ENCODE measurements around the gene DAZL.

The DAZL gene

GRCh38 chr3:16568532-16568931 is 36.7 kb downstream of the DAZL start (continued):
- TF ChIP-seq ZFHX2 (tag by site-specific recombination; conservative IDR thresholded peaks at IDR 0.05) (no peak), SP3 (tag by site-specific recombination; IDR thresholded peaks at IDR 0.05) (no peak), ZNF274 (IDR thresholded peaks at IDR 0.05; ENCODE audit: low read length) (no peak), ZNF274 (tag by site-specific recombination; IDR thresholded peaks at IDR 0.05; ENCODE audit: borderline replicate concordance) (no peak), ZNF660 (tag by site-specific recombination; IDR thresholded peaks at IDR 0.05) (no peak), GLI2 (tag by site-specific recombination; IDR thresholded peaks at IDR 0.05; ENCODE audit: borderline replicate concordance, low read depth) (no peak), ZNF701 (tag by site-specific recombination; IDR thresholded peaks at IDR 0.05) (no peak), ZNF394 (tag by site-specific recombination; IDR thresholded peaks at IDR 0.05; ENCODE audit: borderline replicate concordance) (no peak)

GRCh38 chr3:16568115-16568514 is 37.1 kb downstream of the DAZL start:
- H3K4me3 ChIP-seq (ENCODE audit: low read depth, low read length): no peak overlapping the region
- no peak overlapping the region for H3K27ac ChIP-seq (ENCODE audit: extremely low read depth, low read depth, low read length)
- POLR2A ChIA-PET: no interaction called here
- H3K4me1 ChIP-seq (ENCODE audit: control insufficient read depth, insufficient read depth, low read length): no peaks in the 10 kb centered on the region
- CTCF ChIA-PET: interaction anchor here (0.7 to 1.4 kb wide), 6 partner anchors 8 to 643 kb away, joined by 3 read pairs; no protein-coding TSS in a partner anchor
- peaks cover 2% of the 10 kb centered on the region; the same call in 1 of the 2 replicates for H3K9me3 ChIP-seq (ENCODE audit: control insufficient read depth, insufficient read depth, low read depth, low read length)
- no peak for TF ChIP-seq ZNF266 (tag by site-specific recombination; IDR thresholded peaks at IDR 0.05; ENCODE audit: low read depth)
- no peaks in the 10 kb centered on the region for H3K36me3 ChIP-seq (ENCODE audit: control insufficient read depth in 2 of 2, insufficient read depth in 1 of 2, low read length in 2 of 2)

GRCh38 chr3:16559653-16560365 is 45.4 kb downstream of the DAZL start:
- TF ChIP-seq KLF1 (tag by site-specific recombination; IDR thresholded peaks at IDR 0.05) (peak; percentile 93), HOXA7 (CRISPR knock-in tag; IDR thresholded peaks at IDR 0.05; ENCODE audit: borderline replicate concordance) (no peak)
- no peaks in the 10 kb centered on the region for H3K36me3 ChIP-seq (ENCODE audit: control insufficient read depth in 2 of 2, insufficient read depth in 1 of 2, low read length in 2 of 2)
- ChIA-PET POLR2A (no interaction called here), CTCF (interaction anchor here (0.6 to 1.6 kb wide), 2 partner anchors 48 to 270 kb away, joined by 5 to 7 read pairs; no protein-coding TSS in a partner anchor)
- no peak overlapping the region for H3K27ac ChIP-seq (ENCODE audit: extremely low read depth, low read depth, low read length)
- no peak overlapping the region for H3K4me3 ChIP-seq (ENCODE audit: low read depth, low read length)
- H3K9me3 ChIP-seq (ENCODE audit: control insufficient read depth, insufficient read depth, low read depth, low read length): peaks cover 2% of the 10 kb centered on the region; the same call in 1 of the 2 replicates
- H3K4me1 ChIP-seq (ENCODE audit: control insufficient read depth, insufficient read depth, low read length): no peaks in the 10 kb centered on the region

GRCh38 chr3:16554126-16554525 is 51.1 kb downstream of the DAZL start:
- TF ChIP-seq KLF16 (tag by site-specific recombination; IDR thresholded peaks at IDR 0.05) (no peak), SETDB1 (IDR thresholded peaks at IDR 0.05; ENCODE audit: insufficient read length, low read length) (peak; percentile 24)
- Histone ChIP-seq H3K36me3 (ENCODE audit: control insufficient read depth in 2 of 2, insufficient read depth in 1 of 2, low read length in 2 of 2) (no peaks in the 10 kb centered on the region), H3K4me3 (ENCODE audit: low read depth, low read length) (no peak overlapping the region), H3K9me3 (ENCODE audit: control insufficient read depth, insufficient read depth, low read depth, low read length) (no peaks in the 10 kb centered on the region), H3K27ac (ENCODE audit: extremely low read depth, low read depth, low read length) (no peak overlapping the region), H3K4me1 (ENCODE audit: control insufficient read depth, insufficient read depth, low read length) (no peaks in the 10 kb centered on the region)
- CTCF ChIA-PET: interaction anchor here (0.6 to 3.2 kb wide), 2 partner anchors 42 to 264 kb away, joined by 3 to 14 read pairs; no protein-coding TSS in a partner anchor
- POLR2A ChIA-PET: no interaction called here

GRCh38 chr3:16552757-16553156 is 52.5 kb downstream of the DAZL start:
- POLR2A ChIA-PET: no interaction called here
- TF ChIP-seq ZNF37A (tag by site-specific recombination; IDR thresholded peaks at IDR 0.05): no peak
- peak; percentile 88 for TF ChIP-seq ZNF366 (tag by site-specific recombination; conservative IDR thresholded peaks at IDR 0.05)
- Histone ChIP-seq H3K27ac (ENCODE audit: extremely low read depth, low read depth, low read length) (no peak overlapping the region), H3K4me1 (ENCODE audit: control insufficient read depth, insufficient read depth, low read length) (no peaks in the 10 kb centered on the region), H3K4me3 (ENCODE audit: low read depth, low read length) (no peak overlapping the region), H3K36me3 (ENCODE audit: control insufficient read depth in 2 of 2, insufficient read depth in 1 of 2, low read length in 2 of 2) (no peaks in the 10 kb centered on the region), H3K9me3 (ENCODE audit: control insufficient read depth, insufficient read depth, low read depth, low read length) (no peaks in the 10 kb centered on the region)
- CTCF ChIA-PET: interaction anchor here (1.0 to 3.9 kb wide), 4 partner anchors 36 to 284 kb away, joined by 3 to 67 read pairs (median 18); no protein-coding TSS in a partner anchor

Measured in HEK293 (cell line).